ENCODE data around the gene ARID5B. TPM values are rescaled to one million over a fixed set of nuclear protein-coding genes. Genes with fewer than 3 reads are reported as not detected.

ARID5B gene
- polyA plus RNA-seq, 3 donors = 1.00 to 2.5 (median 1.5) TPM

- Histone ChIP-seq H3K4me3 (replicated peaks in 1 of 3; ENCODE audit: low read depth in 2 of 3, low read length in 3 of 3) (no peak overlapping the region), H3K27ac (ENCODE audit: low read depth in 1 of 2, low read length in 2 of 2) (peak overlapping the region in 1 of 2 donors; percentile 16), H3K9ac (ENCODE audit: insufficient read depth, low read length, poor library complexity, severe bottlenecking) (no peak overlapping the region), H3K4me1 (ENCODE audit: control insufficient read depth in 1 of 2, insufficient read depth in 2 of 2, low read length in 2 of 2) (peaks cover 47 to 58% of the 10 kb centered on the region in 2 donors), H2AFZ (ENCODE audit: insufficient read depth, low read depth, low read length, poor library complexity, severe bottlenecking) (no peak overlapping the region), H3K27me3 (ENCODE audit: control insufficient read depth in 2 of 2, insufficient read depth in 2 of 2, low read length in 2 of 2) (no peaks in the 10 kb centered on the region), H3K79me2 (ENCODE audit: insufficient read depth, low read length) (peaks cover 6% of the 10 kb centered on the region), H3K36me3 (replicated peaks in 1 of 2; ENCODE audit: control insufficient read depth in 1 of 2, insufficient read depth in 2 of 2, low read length in 2 of 2) (peaks cover 0 to 14% of the 10 kb centered on the region in 2 donors), H3K4me2 (replicated peaks; ENCODE audit: extremely low read depth, low read length, poor library complexity, severe bottlenecking) (no peak overlapping the region), H3K9me3 (replicated peaks in 1 of 2; ENCODE audit: control insufficient read depth in 1 of 2, insufficient read depth in 1 of 2, low read length in 2 of 2) (no peaks in the 10 kb centered on the region), H4K20me1 (ENCODE audit: insufficient read depth, low read length) (no peaks in the 10 kb centered on the region)
- no peaks in the 10 kb centered on the region for H3K9me3 Mint-ChIP-seq
- TF ChIP-seq CTCF (IDR thresholded peaks at IDR 0.05) = no peak
- peak overlapping the region in 6 of 7 donors; percentile 81 to 92 (median 87) for H3K27ac Mint-ChIP-seq
- peaks cover 16 to 26% of the 10 kb centered on the region in 2 donors for H3K36me3 Mint-ChIP-seq
- intact Hi-C loops (cut with micrococcal nuclease) = no loop called here
- H3K27me3 Mint-ChIP-seq (ENCODE audit: low read depth in 3 of 3) = peaks cover 0 to 2% (median 0%) of the 10 kb centered on the region in 3 donors
- H3K4me1 Mint-ChIP-seq = peaks cover 79% of the 10 kb centered on the region
- DNase-seq = peak; percentile 83 to 91 (median 91)
- H3K4me3 Mint-ChIP-seq = no peak overlapping the region
- WGBS (ENCODE audit: insufficient coverage) = no CpG with 5 or more reads among the region's 9 CpGs
These were observed 149.5 kb downstream of the ARID5B start for GRCh38 chr10:62050893-62051433.

- Histone ChIP-seq H2AFZ (ENCODE audit: insufficient read depth, low read depth, low read length, poor library complexity, severe bottlenecking) (no peak overlapping the region), H3K9me3 (replicated peaks in 1 of 2; ENCODE audit: control insufficient read depth in 1 of 2, insufficient read depth in 1 of 2, low read length in 2 of 2) (no peaks in the 10 kb centered on the region), H3K4me1 (ENCODE audit: control insufficient read depth in 1 of 2, insufficient read depth in 2 of 2, low read length in 2 of 2) (peaks cover 35 to 45% of the 10 kb centered on the region in 2 donors), H3K4me3 (replicated peaks in 1 of 3; ENCODE audit: low read depth in 2 of 3, low read length in 3 of 3) (no peak overlapping the region), H3K27ac (ENCODE audit: low read depth in 1 of 2, low read length in 2 of 2) (no peak overlapping the region), H3K9ac (ENCODE audit: insufficient read depth, low read length, poor library complexity, severe bottlenecking) (no peak overlapping the region), H4K20me1 (ENCODE audit: insufficient read depth, low read length) (no peaks in the 10 kb centered on the region), H3K79me2 (ENCODE audit: insufficient read depth, low read length) (peaks cover 3% of the 10 kb centered on the region), H3K27me3 (ENCODE audit: control insufficient read depth in 2 of 2, insufficient read depth in 2 of 2, low read length in 2 of 2) (no peaks in the 10 kb centered on the region), H3K36me3 (replicated peaks in 1 of 2; ENCODE audit: control insufficient read depth in 1 of 2, insufficient read depth in 2 of 2, low read length in 2 of 2) (peaks cover 0 to 14% of the 10 kb centered on the region in 2 donors), H3K4me2 (replicated peaks; ENCODE audit: extremely low read depth, low read length, poor library complexity, severe bottlenecking) (no peak overlapping the region)
- Mint-ChIP-seq H3K36me3 (peaks cover 22 to 30% of the 10 kb centered on the region in 2 donors), H3K4me3 (no peak overlapping the region), H3K27ac (peak overlapping the region in 4 of 7 donors; percentile 13 to 70 (median 50)), H3K9me3 (no peaks in the 10 kb centered on the region), H3K4me1 (peaks cover 71% of the 10 kb centered on the region), H3K27me3 (ENCODE audit: low read depth in 3 of 3) (no peaks in the 10 kb centered on the region)
- DNase-seq = no peak
- intact Hi-C loops (cut with micrococcal nuclease) = no loop called here
- no peak for TF ChIP-seq CTCF (IDR thresholded peaks at IDR 0.05)
- WGBS (ENCODE audit: insufficient coverage) = 93% methylated on average over 3 of the region's 4 CpGs
These were observed 150.8 kb downstream of the ARID5B start for GRCh38 chr10:62052276-62052675.
